ENCODE data around the gene NEUROG3.
"Not testable (repeated sequence)": the region's sequence is repeated elsewhere in the genome, so short reads cannot be mapped to it uniquely, and the experiment has no call there.

NEUROG3 gene

DNA sequence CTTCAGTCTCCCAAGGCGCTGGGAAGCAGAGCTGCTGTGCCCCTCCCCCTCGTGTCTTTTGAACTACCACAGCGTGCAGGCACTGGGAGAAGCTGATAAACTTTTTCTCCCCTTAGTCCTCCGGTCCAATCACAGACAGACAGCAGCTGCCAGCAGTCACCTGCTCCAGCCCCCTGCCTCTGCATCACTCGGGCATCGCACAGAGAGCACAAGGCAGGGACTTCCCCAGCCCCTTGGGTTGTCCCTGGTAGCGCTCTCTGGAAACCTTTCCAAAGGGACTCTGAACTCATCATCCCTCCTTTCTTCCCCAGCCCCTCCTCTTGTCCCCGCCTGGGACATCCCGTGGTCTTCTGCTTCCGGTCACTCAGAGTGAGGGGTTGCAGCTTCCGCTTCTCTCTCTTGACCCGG lies 1.4 kb upstream of the NEUROG3 start:
- intact Hi-C loops (cut with DNase I): no loop called here
- DNase-seq: peak in 2 of 42 donors; percentile 20

DNA sequence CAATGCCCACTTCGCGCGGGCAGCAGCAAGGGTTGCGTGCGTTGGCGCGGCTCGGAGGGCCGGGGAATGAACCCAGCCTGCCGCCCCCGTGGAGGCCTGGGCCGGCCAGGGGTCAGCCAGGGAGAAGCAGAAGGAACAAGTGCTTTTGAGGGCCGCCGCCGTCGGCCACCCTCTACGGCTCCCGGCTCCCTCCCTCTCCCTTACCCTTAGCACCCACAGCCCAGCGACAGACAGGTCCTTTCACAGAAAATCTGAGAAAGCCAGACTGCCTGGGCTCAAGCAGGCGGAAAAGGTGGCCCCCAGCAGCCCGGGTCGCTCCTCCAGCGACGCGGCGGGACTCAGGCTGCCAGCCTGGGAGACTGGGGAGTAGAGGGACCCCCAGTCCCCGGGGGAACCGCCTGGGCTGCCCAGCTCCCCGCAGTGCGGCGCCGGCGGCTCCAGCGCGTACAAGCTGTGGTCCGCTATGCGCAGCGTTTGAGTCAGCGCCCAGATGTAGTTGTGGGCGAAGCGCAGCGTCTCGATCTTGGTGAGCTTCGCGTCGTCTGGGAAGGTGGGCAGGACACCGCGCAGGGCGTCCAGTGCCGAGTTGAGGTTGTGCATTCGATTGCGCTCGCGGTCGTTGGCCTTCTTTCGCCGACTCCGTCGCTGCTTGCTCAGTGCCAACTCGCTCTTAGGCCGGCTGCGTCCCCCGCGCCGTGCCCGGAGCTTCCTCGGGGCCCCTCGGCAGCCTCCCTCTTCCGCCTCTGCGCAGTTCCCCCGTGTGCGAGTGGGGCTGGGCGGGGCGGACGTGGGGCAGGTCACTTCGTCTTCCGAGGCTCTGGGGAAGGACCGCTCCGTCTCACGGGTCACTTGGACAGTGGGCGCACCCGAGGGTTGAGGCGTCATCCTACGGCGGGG lies 815 bp downstream of the NEUROG3 start:
- DNase-seq: no peak
- intact Hi-C loops (cut with DNase I): no loop called here

DNA sequence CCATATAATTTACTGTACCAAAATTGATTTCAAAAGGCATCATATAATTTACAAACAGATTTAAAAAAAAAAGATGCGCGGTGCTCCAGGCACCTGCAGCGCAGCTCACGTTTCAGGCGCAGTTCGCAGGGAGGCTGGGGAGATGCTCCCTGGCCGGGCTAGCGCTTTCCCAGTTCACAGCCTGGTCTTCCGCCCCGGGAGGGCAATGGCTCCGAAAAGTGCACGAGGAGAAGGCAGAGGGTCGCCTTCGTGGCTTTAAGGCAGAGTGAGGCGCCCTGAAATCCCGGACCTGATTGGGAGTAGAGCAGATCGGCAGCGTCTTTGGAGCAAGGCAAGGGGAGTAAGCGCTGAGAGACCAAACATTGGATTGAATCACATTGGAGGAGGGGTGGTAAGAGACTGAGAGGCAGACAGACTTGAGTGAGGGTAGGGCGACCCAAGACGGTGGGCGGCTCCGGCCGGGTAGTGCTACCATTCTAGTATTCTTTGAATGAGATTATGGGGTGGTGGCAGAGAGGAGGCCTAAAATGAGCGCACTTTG lies 1.5 kb downstream of the NEUROG3 start:
- no peak for DNase-seq
- intact Hi-C loops (cut with DNase I): no loop called here

DNA sequence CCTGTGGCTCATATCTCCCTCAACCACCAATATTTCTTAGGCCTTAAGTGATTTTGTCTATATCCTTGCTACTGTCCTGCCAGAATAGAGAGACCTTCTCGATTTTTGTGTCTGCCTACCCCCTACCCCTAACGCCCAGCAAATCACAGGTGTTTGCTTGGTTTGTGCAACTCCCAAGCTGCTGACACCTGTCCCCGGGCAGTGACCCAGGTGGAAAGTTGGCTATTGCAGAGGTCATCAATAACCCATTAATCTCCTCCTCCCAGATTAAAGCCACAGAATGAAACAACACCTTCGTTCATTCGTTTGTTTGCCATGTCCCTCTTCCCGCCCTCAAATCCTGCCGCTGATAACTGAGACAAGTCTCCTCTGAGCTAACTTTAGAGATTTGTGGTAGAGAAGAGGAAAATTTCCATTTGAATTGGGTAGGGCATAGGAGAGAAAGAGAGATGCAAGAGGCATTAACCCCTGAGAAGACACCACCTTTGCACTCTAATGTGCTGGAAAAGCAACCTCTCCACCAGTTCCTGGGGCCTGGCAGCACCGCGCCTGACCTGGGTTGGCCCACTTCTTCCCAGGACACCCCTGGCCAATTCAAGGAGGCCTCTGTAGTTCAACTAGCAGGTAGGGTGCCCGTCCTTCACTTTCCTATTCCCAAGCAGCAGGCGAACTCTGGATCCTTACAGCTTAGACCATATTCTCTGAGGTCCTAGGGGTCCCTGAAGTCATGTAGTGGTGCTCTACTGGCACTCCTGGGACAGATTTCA lies 3.0 kb downstream of the NEUROG3 start:
- intact Hi-C loops (cut with DNase I): no loop called here
- no peak for DNase-seq

DNA sequence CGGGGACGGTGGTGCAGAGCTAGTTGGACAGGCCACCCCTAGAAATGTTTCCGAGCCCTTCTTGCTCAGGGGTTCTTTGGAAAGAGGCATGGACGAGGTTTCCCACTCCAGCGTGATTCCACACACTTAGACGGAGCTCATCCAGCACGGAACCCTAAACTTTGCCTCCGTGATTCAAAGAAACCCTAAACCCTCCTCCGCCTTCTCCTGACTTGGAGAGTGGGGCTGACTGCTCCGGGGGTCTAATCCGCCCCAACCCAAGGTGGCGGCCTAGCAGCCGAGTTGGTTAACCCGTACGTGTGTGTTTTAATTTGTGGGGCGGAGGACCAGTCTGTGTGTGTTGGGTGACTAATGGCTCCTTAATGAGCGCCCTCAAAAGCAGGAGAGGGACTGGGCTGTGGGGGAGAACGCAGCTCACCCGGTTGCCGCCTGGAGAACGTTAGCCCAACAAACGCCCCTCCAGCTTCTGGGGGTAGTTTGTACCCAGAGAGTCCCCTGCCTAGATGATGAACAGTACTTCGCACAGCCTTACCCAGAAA lies 3.8 kb downstream of the NEUROG3 start:
- DNase-seq: no peak
- intact Hi-C loops (cut with DNase I): no loop called here

DNA sequence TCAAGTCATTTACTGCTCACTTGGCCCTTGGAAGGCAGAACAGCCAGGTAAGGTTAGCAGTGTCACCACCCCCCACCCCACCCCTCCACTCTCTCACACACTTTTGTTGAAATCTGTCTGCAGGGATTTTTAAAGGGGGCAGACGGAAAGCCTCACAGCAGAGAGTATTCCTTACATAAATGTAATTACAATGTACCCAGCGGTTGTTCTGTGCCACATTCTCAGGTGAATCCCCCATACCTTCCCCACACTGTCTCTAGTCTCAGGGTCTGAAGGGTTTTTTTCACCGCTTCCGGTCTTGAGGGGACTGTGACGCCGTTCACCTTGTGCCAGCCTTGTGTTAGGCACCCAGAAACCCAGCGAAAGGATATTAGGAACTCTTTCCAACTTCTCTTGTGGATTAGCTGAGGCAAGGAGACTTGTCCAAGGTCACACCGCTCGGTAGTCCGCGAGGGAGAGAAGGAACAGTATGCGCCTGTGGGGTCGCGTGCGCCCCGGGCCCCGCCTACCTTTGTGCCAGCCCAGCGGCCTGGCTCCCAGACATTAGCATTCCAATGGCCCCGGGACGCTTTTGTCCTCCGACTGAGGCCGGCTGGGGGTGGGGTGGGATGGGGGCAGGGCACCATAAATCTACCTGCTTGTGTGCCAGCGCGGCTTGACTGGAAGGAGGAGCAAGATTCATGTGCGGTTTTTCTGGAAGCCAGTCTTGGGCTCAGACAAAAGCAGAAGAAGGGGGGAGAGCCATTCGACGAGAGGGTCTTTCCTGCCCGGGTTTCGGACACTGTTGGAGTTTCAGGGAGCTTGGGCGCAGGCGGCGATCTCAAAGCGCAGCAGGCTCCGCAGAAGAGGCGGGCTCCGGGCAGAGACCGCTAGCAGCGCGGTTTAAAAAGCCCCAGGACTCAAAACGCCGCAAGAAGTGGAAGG lies 4.5 kb downstream of the NEUROG3 start:
- DNase-seq: no peak
- intact Hi-C loops (cut with DNase I): no loop called here

DNA sequence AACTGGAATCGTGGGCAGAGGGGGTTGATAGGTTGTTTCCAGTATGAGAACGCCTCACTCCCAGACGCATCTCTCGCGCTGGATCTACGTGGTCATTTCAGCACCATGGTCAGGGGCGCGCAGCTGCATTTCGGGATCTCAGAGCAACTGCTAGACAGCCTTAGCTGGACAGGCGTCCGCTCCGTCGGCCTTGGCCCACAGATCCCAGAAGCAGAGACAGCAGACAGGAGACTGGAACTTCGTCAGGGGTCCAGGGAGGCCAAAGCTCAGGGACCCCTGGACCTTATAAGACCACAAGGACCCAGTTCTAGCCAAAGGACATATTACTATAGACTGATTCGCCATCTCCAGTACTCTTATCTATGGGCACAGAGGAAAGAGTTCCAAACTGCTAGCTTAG lies 5.3 kb downstream of the NEUROG3 start:
- DNase-seq: peak in 15 of 42 donors; percentile 9 to 62 (median 22)
- intact Hi-C loops (cut with DNase I): no loop called here

DNA sequence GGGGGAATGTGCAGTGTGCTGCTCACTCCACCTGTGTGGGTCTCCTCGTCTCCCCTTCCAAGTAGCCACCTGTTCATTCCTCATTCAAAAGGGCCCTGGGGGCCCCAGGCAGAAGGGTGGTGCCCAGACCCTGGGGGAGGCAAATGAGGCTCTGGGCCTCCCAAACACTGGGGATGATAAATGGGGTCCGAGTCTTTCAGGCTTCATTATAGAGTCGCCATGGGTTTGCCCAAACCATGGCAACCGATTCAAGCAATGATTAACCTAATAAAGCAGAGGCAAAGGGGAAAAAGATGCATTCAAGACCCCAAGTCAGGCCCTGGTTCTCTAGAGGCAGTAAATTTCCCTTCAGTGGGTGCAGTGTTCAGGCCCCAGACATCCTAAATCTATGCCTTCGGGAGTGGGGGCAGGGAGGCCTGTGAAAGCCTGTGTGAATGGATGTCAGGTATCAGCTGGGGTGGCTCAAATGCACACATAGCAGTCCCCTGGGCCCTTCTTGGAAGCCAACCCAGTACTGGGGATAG lies 10.4 kb downstream of the NEUROG3 start:
- intact Hi-C loops (cut with DNase I): no loop called here
- DNase-seq: no peak

DNA sequence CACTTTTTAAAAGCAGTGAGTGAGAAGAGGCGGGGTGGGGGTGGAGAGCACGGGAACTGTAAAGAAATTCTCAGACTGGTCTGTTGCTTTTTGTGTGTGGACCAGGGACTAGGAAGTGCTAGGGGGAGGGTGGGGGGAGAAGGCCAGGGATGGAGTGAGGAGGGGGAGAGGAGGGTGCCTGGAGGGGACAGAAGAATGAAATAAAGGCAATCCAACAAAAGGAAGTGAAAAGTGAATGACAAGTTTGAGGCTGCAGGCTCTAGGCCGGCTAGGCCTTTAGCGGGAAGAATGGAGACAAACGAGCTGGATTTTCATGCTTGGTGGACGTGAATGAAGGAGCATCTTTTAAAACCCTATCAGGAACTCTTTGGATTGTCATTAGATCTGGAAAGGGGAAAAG lies 13.7 kb downstream of the NEUROG3 start:
- DNase-seq: no peak
- intact Hi-C loops (cut with DNase I): no loop called here

DNA sequence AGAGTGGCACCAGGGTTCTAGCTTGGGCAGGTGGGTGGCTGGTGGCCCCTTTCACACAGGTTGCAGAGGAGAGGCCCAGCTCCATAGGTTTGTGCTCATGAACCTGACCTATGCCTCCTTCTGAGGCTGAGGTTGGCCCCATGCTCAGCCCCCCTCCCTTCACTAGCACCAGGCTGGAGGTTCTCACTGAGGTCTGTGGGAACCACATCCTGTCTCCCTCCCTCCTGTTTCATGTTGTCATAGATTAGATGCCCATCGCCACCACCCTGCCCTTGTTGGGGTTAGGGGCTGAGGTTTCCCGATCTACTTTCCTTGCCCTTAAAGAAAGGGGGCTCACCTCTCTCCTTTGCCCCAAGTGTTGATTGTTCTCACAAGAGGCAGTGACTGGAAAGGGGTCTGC lies 14.7 kb downstream of the NEUROG3 start:
- intact Hi-C loops (cut with DNase I): no loop called here
- DNase-seq: no peak

DNA sequence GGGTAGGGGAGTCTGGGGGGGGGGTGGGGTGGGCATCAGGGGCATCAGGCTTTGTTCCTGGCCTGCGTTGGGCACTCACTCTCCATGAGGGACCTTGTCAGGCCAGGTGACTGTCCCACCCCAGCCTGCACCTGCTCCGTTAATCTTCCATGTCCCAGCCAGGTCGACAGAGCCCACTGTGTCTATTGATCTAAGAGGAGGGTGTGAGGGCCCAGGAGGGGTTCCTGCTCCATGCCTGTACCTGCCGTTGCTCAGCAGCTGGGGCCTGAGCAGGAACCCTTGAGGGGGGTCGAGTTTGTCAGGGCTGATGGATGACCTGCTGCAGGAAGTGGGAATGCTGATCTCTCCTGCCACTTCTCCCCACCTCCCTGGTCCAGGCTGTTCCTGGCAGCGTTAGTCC lies 18.6 kb downstream of the NEUROG3 start:
- DNase-seq: no peak
- intact Hi-C loops (cut with DNase I): no loop called here

DNA sequence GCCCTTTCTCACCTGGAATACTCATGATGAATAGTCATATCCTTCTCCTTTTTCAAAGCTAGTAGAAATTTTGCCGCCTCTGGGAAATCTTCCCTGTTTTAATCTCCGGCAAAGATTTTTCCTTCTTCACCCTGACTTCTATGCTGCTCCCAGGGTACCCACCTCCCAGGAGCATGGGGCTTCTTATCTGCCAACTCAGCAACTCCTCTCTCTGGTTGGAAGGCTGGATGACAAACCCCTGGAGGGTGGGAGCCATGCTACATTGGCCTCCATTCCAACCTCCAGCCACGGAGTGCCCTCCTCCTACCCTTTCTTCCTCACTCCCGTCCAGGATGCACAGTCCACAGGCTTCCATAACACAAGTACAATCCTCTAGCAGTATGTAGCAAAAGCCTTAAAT lies 19.9 kb downstream of the NEUROG3 start:
- DNase-seq: no peak
- intact Hi-C loops (cut with DNase I): no loop called here

DNA sequence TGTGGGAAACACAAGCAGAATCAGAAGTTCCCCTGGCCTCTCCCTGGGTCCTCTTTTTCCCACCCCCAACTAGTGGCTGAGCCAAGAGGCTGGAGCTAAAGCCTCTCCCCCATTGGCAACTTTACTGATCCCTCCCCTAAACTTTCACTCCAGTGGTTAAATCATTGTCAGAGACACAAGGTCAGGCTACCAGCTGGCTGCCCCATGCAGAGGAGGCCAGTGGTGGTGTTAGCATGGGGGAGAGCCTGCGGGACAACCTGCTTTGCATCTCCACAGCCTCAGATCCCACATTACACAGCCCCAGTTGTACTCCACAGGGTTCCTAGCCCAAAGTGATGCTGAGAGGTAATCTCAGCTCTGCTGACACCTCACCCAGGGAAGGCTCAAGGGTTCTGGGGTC lies 21.0 kb downstream of the NEUROG3 start:
- DNase-seq: no peak
- intact Hi-C loops (cut with DNase I): no loop called here

DNA sequence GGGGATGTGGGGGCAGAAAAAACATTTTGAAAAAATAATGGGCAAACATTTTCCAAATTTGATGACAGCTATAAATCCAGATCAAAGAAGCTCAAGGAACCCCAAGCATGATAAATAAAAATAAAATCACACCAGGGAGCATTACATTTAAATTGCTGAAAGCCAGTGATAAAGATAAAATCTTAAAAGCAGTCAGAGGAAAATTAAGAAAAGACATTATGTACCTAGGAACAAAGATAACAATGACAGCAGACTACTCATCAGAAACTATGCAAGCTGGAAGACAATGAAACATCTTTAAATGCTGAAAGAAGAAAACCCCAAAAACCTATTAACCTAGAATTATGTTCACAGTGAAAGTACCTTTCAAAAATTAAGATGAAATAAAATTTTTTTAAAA lies 23.3 kb downstream of the NEUROG3 start:
- intact Hi-C loops (cut with DNase I): no loop called here
- DNase-seq: no peak

DNA sequence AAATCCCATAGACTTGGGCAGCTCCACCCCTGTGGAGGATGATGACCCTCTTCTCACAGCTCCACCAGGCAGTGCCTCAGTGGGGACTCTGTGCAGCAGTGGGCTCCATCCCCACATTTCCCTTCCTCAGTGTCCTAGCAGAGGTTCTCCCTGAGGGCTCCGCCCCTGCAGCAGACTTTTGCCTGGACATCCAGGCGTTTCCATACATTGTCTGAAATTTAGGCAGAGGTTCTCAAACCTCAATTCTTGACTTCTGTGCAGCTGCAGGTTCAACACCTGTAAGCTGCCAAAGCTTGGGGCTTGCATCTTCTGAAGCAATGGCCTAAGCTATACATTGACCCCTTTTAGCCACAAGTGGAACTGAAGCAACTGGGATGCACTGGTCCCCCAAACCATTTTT lies 31.8 kb downstream of the NEUROG3 start:
- DNase-seq: no peak
- intact Hi-C loops (cut with DNase I): no loop called here

DNA sequence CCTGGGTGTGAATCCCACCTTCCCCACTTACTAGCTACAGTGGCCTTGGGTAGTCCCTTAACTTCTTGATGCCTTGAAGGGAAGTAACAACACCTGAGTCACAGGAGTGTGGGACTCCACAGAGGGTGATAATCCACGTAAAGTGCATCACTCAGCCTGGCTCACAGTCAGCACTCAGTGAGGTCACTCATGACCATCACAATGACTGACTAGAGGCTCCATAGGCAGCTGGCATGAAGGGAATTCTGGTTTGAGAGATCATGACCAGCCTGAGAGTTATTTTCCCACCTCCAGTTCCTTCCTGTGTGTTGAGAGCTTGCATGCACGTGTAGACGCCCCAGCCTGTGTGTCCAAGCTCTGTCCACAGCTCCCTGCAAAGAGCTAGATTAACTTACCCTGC lies 34.8 kb downstream of the NEUROG3 start:
- intact Hi-C loops (cut with DNase I): no loop called here
- no peak for DNase-seq

DNA sequence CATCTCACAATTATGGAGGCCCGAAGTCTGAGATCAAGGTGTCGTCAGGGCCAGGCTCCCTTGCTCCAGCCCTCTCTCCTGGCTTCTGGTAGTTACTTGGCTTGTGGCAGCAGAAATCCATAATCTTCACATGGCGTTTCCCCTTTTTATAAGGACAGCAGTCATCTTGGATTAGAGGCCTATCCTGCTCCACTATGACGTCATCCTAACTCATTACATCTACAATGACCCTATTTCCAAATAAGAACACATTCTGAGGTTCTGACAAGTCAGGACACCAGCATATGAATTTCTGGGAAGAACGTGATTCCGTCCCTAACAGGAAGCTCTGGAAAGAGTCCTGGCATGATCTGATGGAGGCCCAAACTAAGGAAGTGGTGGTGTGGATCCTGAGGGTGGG lies 35.8 kb downstream of the NEUROG3 start:
- DNase-seq: no peak
- intact Hi-C loops (cut with DNase I): no loop called here

DNA sequence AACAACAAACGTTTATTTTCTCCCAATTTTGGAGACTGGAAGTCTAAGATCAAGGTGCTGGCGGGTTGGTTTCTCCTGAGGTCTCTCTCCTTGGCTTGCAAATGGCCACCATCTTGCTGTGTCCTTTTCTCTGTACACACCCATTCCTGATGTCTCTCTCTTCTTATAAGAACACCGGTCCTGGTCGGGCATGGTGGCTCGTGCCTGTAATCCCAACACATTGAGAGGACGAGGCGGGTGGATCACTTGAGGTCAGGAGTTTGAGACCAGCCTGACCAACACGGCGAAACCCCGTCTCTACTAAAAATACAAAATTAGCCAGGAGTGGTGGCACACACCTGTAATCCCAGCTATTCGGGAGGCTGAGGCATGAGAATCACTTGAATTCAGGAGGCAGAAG lies 36.7 kb downstream of the NEUROG3 start:
- DNase-seq; intact Hi-C loops (cut with DNase I): not testable (repeated sequence)

DNA sequence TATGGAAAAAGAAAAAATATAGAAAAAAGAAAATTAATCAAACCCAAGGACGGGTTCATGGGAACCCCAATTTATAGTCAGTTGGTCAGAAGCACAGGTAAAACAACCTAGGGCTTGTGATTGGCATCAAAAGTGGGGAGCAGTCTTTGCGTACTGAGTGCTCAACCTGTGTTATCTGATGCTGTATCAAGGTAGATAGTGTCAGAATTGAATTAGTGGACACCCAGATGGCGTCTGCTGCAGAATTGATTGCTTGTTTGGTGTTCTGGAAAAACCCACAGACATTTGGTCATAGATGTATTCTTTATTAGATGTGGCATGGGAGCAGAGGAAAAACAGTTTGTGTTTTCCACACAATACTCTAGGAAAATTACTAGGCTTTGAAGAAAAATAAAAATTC lies 39.6 kb downstream of the NEUROG3 start:
- no peak for DNase-seq
- intact Hi-C loops (cut with DNase I): no loop called here
